NCI-H460 (cell line): ENCODE measurements around the gene FBXO5. TPM values are rescaled to one million over a fixed set of nuclear protein-coding genes. Genes with fewer than 3 reads are reported as not detected.

Experiments
- DNase-seq: peaks from one replicate; pipeline ENCODE4 v3.0.0-alpha.2; 2016; ENCODE audit warnings: low read depth; ENCODE audit errors: extremely low read depth
- small RNA-seq, 2 experiments: library from RNA; depleted of rRNA; stranded (forward); fragments of <200 nt; gene quantifications; one replicate each; pipeline ENCODE3, GENCODE V24; 2014
- total RNA-seq: library from RNA; depleted of rRNA; stranded (reverse); fragments of >200 nt; shearing (Covaris generic); gene quantifications from 2 replicates; pipeline ENCODE4 v1.2.3, GENCODE V29; 2014; rRNA removed

FBXO5 gene
- total RNA-seq, 1 experiment from 2014 or later, result 27.0 TPM

- DNase-seq, result peak; percentile 24
These were observed 29.9 kb downstream of the FBXO5 start for GRCh38 chr6:152952866-152953509.

GRCh38 chr6:152952045-152952444 is 30.8 kb downstream of the FBXO5 start:
- no peak for DNase-seq

GRCh38 chr6:152950240-152950639 is 32.6 kb downstream of the FBXO5 start:
- no peak for DNase-seq

DNA sequence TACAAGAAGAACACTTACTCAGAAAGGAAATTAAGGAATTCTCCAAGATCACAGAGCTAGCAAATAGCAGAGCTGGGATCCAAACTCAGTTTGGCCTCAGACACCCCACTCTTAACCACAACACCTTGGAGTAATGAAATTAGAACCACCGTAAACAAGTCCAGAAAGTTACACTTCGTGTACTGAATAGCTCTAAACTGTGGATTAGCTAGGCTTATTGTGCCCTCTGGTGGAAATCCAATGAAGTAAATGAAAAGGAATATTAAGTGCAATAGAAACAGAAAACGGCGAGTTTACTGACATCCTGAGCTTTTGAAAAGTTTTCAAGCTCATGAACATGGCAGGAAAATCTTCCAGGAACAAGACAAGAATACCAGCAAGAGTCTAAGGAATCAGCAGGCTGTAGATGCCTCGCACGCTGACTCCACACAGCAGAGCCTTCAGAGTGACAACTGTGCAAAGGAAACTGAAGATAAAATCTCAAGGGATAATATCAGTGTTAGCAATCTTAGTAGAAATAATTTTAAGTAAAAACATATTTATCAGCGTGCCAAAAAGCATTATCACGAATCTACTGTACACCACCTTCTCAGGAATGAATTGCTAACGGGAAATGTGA is 34.6 kb downstream of the FBXO5 start:
- peak; percentile 33 for DNase-seq

GRCh38 chr6:152946995-152947394 is 35.8 kb downstream of the FBXO5 start:
- no peak for DNase-seq

GRCh38 chr6:152946484-152946883 is 36.4 kb downstream of the FBXO5 start:
- DNase-seq, result no peak

- DNase-seq, result no peak
These were observed 39.5 kb downstream of the FBXO5 start for GRCh38 chr6:152943260-152943897.

- no peak for DNase-seq
These were observed 40.4 kb downstream of the FBXO5 start for GRCh38 chr6:152942319-152942869.

- no peak for DNase-seq
These were observed 41.1 kb downstream of the FBXO5 start for GRCh38 chr6:152941746-152942145.

DNA sequence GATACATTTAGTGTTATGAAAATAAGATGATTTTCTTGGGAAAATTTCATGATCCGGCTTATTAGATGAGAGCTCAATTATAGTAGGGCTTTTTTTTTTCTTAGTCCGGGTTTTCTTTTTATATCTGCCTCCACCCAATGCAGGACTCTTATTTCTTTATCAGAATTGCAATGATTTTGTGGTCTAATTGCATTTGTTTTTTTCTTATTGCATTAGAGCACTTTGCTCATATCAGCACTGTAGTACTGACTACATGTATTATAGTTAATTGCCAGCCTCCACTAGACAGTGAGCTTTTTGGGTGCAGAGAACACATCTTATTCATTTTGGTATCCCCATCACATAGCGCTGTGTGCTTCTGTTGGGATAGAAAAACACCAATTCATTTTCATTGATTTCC is 50.0 kb downstream of the FBXO5 start:
- DNase-seq, result no peak

DNA sequence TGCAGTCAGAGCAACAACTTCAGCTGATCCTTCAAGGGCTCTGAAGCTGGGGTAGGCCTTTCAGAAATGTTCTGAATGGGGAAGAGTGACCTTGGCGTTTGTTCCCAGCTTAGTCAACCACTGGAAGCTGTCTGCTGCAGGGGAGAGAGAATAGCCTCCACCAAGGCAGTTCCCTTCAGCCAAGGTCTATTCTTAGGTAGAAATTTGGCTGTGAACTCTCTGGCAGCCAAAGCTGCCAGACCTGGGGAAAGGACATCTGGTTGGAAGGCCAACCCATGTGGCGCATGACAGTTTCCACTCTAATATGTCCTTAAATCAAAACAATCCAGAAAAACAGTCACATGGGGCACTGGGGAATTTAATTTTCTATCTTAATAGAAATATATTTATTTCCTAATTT is 60.1 kb downstream of the FBXO5 start:
- DNase-seq, result no peak

Small RNA genes within 50 kb of the gene (small RNA-seq; reads per million reads assigned to genes)
- gene AL080276.1, result 0 to 0.06 reads per million in 2 experiments

Other genes starting within 250 kb of the FBXO5 start
- not detected in 2 replicates for gene VIP, start 232.2 kb downstream of the FBXO5 start, total RNA-seq
- 14.8 and 18.0 TPM in 2 replicates for gene MTRF1L, start 19.7 kb upstream of the FBXO5 start, total RNA-seq
- 0.14 and 0.20 TPM in 2 replicates for gene RGS17, start 148.2 kb upstream of the FBXO5 start, total RNA-seq